ENCODE data around the gene UBE2H.

UBE2H gene

GRCh38 chr7:129831424-129832058 lies 121.2 kb downstream of the UBE2H start (continued):
- no peak for TF ChIP-seq ZNF664 (tag by site-specific recombination; IDR thresholded peaks at IDR 0.05)
- no peak for TF ChIP-seq ZNF580 (tag by site-specific recombination; IDR thresholded peaks at IDR 0.05)
- no peak for TF ChIP-seq ZFP3 (tag by site-specific recombination; IDR thresholded peaks at IDR 0.05; ENCODE audit: low read depth)
- TF ChIP-seq, protein P1, sequence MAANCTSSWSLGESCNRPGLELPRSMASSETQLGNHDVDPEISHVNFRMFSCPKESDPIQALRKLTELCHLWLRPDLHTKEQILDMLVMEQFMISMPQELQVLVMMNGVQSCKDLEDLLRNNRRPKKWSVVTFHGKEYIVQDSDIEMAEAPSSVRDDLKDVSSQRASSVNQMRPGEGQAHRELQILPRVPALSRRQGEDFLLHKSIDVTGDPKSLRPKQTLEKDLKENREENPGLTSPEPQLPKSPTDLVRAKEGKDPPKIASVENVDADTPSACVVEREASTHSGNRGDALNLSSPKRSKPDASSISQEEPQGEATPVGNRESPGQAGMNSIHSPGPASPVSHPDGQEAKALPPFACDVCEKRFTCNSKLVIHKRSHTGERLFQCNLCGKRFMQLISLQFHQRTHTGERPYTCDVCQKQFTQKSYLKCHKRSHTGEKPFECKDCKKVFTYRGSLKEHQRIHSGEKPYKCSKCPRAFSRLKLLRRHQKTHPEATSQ (tag by site-specific recombination; IDR thresholded peaks at IDR 0.05) = no peak
- TF ChIP-seq, protein P2, sequence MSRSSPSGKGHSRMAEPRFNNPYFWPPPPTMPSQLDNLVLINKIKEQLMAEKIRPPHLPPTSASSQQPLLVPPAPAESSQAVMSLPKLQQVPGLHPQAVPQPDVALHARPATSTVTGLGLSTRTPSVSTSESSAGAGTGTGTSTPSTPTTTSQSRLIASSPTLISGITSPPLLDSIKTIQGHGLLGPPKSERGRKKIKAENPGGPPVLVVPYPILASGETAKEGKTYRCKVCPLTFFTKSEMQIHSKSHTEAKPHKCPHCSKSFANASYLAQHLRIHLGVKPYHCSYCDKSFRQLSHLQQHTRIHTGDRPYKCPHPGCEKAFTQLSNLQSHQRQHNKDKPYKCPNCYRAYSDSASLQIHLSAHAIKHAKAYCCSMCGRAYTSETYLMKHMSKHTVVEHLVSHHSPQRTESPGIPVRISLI (tag by site-specific recombination; IDR thresholded peaks at IDR 0.05) = peak; percentile 54; the same call in 1 of the 2 replicates
- TF ChIP-seq ZNF555 (tag by site-specific recombination; conservative IDR thresholded peaks at IDR 0.05) = no peak
- TF ChIP-seq, protein P3, sequence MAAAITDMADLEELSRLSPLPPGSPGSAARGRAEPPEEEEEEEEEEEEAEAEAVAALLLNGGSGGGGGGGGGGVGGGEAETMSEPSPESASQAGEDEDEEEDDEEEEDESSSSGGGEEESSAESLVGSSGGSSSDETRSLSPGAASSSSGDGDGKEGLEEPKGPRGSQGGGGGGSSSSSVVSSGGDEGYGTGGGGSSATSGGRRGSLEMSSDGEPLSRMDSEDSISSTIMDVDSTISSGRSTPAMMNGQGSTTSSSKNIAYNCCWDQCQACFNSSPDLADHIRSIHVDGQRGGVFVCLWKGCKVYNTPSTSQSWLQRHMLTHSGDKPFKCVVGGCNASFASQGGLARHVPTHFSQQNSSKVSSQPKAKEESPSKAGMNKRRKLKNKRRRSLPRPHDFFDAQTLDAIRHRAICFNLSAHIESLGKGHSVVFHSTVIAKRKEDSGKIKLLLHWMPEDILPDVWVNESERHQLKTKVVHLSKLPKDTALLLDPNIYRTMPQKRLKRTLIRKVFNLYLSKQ (tag by site-specific recombination; IDR thresholded peaks at IDR 0.05; ENCODE audit: borderline replicate concordance) = no peak
- TF ChIP-seq ZNF549 (tag by site-specific recombination; IDR thresholded peaks at IDR 0.05) = no peak
- 0 out of 2 replicates have a peak, but pooled peaks have one; percentile 16 for TF ChIP-seq ZNF501 (tag by site-specific recombination; IDR thresholded peaks at IDR 0.05)
- no peak for TF ChIP-seq SCRT2 (tag by site-specific recombination; IDR thresholded peaks at IDR 0.05)
- peak; percentile 26; the same call in 1 of the 2 replicates for TF ChIP-seq ZNF398 (tag by site-specific recombination; IDR thresholded peaks at IDR 0.05)
- TF ChIP-seq, protein P4, sequence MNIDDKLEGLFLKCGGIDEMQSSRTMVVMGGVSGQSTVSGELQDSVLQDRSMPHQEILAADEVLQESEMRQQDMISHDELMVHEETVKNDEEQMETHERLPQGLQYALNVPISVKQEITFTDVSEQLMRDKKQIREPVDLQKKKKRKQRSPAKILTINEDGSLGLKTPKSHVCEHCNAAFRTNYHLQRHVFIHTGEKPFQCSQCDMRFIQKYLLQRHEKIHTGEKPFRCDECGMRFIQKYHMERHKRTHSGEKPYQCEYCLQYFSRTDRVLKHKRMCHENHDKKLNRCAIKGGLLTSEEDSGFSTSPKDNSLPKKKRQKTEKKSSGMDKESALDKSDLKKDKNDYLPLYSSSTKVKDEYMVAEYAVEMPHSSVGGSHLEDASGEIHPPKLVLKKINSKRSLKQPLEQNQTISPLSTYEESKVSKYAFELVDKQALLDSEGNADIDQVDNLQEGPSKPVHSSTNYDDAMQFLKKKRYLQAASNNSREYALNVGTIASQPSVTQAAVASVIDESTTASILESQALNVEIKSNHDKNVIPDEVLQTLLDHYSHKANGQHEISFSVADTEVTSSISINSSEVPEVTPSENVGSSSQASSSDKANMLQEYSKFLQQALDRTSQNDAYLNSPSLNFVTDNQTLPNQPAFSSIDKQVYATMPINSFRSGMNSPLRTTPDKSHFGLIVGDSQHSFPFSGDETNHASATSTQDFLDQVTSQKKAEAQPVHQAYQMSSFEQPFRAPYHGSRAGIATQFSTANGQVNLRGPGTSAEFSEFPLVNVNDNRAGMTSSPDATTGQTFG (tag by site-specific recombination; IDR thresholded peaks at IDR 0.05; ENCODE audit: borderline replicate concordance) = no peak
- no peak for TF ChIP-seq ZNF837 (tag by site-specific recombination; IDR thresholded peaks at IDR 0.05)
- no peak for TF ChIP-seq ZNF670 (tag by site-specific recombination; IDR thresholded peaks at IDR 0.05; ENCODE audit: low read depth)
- TF ChIP-seq, protein P5, sequence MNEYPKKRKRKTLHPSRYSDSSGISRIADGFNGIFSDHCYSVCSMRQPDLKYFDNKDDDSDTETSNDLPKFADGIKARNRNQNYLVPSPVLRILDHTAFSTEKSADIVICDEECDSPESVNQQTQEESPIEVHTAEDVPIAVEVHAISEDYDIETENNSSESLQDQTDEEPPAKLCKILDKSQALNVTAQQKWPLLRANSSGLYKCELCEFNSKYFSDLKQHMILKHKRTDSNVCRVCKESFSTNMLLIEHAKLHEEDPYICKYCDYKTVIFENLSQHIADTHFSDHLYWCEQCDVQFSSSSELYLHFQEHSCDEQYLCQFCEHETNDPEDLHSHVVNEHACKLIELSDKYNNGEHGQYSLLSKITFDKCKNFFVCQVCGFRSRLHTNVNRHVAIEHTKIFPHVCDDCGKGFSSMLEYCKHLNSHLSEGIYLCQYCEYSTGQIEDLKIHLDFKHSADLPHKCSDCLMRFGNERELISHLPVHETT (tag by site-specific recombination; IDR thresholded peaks at IDR 0.05) = peak; percentile 81; the same call in 1 of the 2 replicates
- TF ChIP-seq WT1 (tag by site-specific recombination; IDR thresholded peaks at IDR 0.05) = 0 out of 2 replicates have a peak, but pooled peaks have one; percentile 21
- TF ChIP-seq KLF9 (tag by site-specific recombination; IDR thresholded peaks at IDR 0.05; ENCODE audit: low read depth) = no peak
- TF ChIP-seq ZNF677 (tag by site-specific recombination; IDR thresholded peaks at IDR 0.05) = no peak
- no peak for TF ChIP-seq ZNF157 (tag by site-specific recombination; IDR thresholded peaks at IDR 0.05)
- TF ChIP-seq, protein P6, sequence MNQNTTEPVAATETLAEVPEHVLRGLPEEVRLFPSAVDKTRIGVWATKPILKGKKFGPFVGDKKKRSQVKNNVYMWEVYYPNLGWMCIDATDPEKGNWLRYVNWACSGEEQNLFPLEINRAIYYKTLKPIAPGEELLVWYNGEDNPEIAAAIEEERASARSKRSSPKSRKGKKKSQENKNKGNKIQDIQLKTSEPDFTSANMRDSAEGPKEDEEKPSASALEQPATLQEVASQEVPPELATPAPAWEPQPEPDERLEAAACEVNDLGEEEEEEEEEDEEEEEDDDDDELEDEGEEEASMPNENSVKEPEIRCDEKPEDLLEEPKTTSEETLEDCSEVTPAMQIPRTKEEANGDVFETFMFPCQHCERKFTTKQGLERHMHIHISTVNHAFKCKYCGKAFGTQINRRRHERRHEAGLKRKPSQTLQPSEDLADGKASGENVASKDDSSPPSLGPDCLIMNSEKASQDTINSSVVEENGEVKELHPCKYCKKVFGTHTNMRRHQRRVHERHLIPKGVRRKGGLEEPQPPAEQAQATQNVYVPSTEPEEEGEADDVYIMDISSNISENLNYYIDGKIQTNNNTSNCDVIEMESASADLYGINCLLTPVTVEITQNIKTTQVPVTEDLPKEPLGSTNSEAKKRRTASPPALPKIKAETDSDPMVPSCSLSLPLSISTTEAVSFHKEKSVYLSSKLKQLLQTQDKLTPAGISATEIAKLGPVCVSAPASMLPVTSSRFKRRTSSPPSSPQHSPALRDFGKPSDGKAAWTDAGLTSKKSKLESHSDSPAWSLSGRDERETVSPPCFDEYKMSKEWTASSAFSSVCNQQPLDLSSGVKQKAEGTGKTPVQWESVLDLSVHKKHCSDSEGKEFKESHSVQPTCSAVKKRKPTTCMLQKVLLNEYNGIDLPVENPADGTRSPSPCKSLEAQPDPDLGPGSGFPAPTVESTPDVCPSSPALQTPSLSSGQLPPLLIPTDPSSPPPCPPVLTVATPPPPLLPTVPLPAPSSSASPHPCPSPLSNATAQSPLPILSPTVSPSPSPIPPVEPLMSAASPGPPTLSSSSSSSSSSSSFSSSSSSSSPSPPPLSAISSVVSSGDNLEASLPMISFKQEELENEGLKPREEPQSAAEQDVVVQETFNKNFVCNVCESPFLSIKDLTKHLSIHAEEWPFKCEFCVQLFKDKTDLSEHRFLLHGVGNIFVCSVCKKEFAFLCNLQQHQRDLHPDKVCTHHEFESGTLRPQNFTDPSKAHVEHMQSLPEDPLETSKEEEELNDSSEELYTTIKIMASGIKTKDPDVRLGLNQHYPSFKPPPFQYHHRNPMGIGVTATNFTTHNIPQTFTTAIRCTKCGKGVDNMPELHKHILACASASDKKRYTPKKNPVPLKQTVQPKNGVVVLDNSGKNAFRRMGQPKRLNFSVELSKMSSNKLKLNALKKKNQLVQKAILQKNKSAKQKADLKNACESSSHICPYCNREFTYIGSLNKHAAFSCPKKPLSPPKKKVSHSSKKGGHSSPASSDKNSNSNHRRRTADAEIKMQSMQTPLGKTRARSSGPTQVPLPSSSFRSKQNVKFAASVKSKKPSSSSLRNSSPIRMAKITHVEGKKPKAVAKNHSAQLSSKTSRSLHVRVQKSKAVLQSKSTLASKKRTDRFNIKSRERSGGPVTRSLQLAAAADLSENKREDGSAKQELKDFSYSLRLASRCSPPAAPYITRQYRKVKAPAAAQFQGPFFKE (tag by site-specific recombination; IDR thresholded peaks at IDR 0.05; ENCODE audit: borderline replicate concordance) = no peak
- TF ChIP-seq ZNF544 (tag by site-specific recombination; IDR thresholded peaks at IDR 0.05) = no peak
- peak; percentile 71 for TF ChIP-seq ZNF324 (tag by site-specific recombination; IDR thresholded peaks at IDR 0.05)
- TF ChIP-seq ZNF175 (tag by site-specific recombination; IDR thresholded peaks at IDR 0.05) = no peak

Data from HEK293 (cell line).